Prostate gland (tissue), 2 donors: ENCODE data around the gene RANBP9.

Experiments
- CTCF ChIP-seq, 4 experiments: fragments of 200-600 bp in 2 of 4; fragments of 450-650 bp in 2 of 4; sonication (generic) in 2 of 4; IDR thresholded peaks; 1 replicate in 3 of 4; 2 replicates in 1 of 4; pipeline ENCODE4 v1.5.1; 2016 to 2019; ENCODE audit warnings: antibody characterized with exemption in 4 of 4, mild to moderate bottlenecking in 2 of 4, moderate library complexity in 2 of 4
- POLR2A ChIP-seq: fragments of 450-650 bp; IDR thresholded peaks from one replicate; pipeline ENCODE4 v1.6.1; 2016; ENCODE audit warnings: antibody characterized with exemption, mild to moderate bottlenecking
- POLR2AphosphoS5 ChIP-seq: sonication (generic); formaldehyde crosslinking; IDR thresholded peaks from one replicate; pipeline ENCODE4 v1.6.1; 2017; ENCODE audit warnings: antibody characterized with exemption

DNA sequence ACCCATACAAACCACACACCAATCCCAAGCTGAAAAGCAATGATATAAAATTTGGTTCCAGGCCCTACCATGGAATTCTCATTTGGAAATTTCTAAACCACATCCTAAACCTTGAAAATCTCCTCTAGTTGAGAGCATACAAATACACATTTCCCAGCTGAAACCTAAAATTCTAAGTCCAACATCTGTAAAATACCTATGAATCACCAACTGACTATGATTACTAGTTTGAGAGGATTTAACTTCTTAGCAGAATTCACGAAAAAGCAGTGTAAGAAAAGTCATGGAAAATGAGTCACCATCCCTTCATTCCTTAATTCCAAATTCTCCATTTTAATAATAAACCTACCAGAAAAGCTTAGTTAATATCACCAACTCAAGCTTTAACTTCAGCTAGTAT, 15.4 kb downstream of the RANBP9 start:
- TF ChIP-seq POLR2A (no peak), CTCF (IDR thresholded peaks at IDR 0.05) (no peak), POLR2AphosphoS5 (no peak)
